Measurements from ENCODE around the gene TMEM95. TPM values are rescaled to one million over a fixed set of nuclear protein-coding genes. Genes with fewer than 3 reads are reported as not detected.
A peak's percentile ranks its signal among the peaks of the same experiment; 100 is the strongest.
"Not testable (repeated sequence)": the region's sequence is repeated elsewhere in the genome, so short reads cannot be mapped to it uniquely, and the experiment has no call there.

TMEM95 gene
- total RNA-seq, 6 experiments from 2014 or later: not detected

DNA sequence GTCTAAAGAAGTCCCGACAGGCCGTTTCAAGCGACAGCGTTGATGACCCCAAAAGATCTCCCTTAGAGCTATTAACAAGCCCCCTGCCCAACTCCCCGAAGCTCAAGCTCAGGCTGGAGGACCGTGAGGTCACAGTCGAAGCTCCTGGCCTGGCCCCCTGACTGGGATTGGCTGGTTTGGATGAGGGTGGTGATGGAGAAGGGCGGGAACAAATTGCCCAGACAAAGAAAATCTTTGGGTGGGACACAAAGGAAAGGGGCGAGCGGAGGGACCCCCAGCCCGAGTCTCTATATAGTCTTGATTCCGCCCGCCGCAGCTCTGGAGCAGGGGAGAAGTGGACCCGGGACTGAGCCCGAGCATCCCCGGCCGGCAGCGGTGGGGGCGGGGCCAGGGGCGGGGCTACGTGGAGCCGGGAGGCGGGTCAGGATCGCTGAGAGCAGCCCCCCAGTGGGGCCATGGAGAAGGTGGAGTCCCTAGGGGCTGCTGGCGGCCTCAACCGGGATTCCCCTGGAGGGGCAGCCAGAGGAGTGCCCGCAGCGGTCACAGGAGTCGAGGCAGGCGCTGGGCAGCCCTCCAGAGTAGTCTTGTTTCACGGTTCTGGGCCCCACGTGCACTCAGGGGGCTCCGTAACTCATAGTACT, 24.8 kb upstream of the TMEM95 start:
- Mint-ChIP-seq H3K27me3 (ENCODE audit: insufficient read depth) (peaks cover 5% of the 10 kb centered on the region), H3K4me1 (ENCODE audit: low read depth) (peaks cover 15% of the 10 kb centered on the region), H3K4me3 (peak overlapping the region; percentile 100), H3K36me3 (ENCODE audit: low read depth) (no peaks in the 10 kb centered on the region), H3K9me3 (no peaks in the 10 kb centered on the region), H3K27ac (peak overlapping the region; percentile 97)
- TF ChIP-seq, protein P1, sequence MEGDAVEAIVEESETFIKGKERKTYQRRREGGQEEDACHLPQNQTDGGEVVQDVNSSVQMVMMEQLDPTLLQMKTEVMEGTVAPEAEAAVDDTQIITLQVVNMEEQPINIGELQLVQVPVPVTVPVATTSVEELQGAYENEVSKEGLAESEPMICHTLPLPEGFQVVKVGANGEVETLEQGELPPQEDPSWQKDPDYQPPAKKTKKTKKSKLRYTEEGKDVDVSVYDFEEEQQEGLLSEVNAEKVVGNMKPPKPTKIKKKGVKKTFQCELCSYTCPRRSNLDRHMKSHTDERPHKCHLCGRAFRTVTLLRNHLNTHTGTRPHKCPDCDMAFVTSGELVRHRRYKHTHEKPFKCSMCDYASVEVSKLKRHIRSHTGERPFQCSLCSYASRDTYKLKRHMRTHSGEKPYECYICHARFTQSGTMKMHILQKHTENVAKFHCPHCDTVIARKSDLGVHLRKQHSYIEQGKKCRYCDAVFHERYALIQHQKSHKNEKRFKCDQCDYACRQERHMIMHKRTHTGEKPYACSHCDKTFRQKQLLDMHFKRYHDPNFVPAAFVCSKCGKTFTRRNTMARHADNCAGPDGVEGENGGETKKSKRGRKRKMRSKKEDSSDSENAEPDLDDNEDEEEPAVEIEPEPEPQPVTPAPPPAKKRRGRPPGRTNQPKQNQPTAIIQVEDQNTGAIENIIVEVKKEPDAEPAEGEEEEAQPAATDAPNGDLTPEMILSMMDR (IDR thresholded peaks at IDR 0.05): no peak
- peak; percentile 68 for DNase-seq

DNA sequence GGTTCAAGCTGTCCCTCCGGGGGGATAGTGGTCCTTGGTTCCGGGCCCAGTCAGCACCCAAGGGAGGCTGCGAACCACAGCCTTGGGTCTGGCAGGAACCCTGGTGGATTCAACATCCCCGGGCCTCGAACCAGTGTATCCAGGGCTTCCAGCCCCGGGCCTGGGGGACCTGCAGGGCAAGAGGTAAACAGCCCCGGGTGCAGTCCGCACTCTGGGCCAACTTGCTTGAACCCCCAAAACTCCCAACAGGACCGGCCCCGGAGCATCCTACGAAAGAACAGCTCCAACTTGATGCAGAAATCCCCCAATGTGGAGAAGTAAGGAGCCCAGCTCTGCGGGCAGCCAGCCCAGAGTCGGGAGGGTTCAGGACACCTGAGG, 24.3 kb upstream of the TMEM95 start:
- TF ChIP-seq, protein P1 (IDR thresholded peaks at IDR 0.05): no peak
- peak overlapping the region; percentile 100 for H3K4me3 Mint-ChIP-seq
- no peak for DNase-seq
- H3K4me1 Mint-ChIP-seq (ENCODE audit: low read depth): peaks cover 15% of the 10 kb centered on the region
- H3K27ac Mint-ChIP-seq: no peak overlapping the region
- H3K27me3 Mint-ChIP-seq (ENCODE audit: insufficient read depth): peaks cover 8% of the 10 kb centered on the region
- H3K36me3 Mint-ChIP-seq (ENCODE audit: low read depth): no peaks in the 10 kb centered on the region
- H3K9me3 Mint-ChIP-seq: no peaks in the 10 kb centered on the region

DNA sequence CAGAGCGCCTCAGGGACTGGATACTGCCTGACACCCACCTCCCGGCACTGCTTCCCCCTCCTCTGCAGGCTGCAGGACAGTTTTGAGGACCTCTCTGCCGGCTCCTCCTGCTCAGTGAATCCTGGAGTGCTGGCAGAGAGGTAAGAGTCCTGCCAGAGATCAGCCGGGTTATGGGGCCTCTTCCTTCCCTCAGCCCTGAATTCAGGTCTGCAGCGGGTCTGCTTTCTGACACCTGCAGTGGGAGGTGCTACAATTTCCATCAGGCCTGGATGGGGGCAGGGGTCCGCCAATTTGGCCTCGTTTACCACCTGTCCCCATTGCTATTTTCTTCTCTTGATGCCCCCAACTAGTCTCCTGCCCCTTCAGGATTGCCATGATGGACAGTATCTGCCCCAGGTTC, 22.8 kb upstream of the TMEM95 start:
- peaks cover 15% of the 10 kb centered on the region for H3K4me1 Mint-ChIP-seq (ENCODE audit: low read depth)
- H3K27ac Mint-ChIP-seq: no peak overlapping the region
- H3K4me3 Mint-ChIP-seq: no peak overlapping the region
- no peaks in the 10 kb centered on the region for H3K9me3 Mint-ChIP-seq
- TF ChIP-seq, protein P1 (IDR thresholded peaks at IDR 0.05): no peak
- DNase-seq: no peak
- no peaks in the 10 kb centered on the region for H3K36me3 Mint-ChIP-seq (ENCODE audit: low read depth)
- peaks cover 15% of the 10 kb centered on the region for H3K27me3 Mint-ChIP-seq (ENCODE audit: insufficient read depth)

DNA sequence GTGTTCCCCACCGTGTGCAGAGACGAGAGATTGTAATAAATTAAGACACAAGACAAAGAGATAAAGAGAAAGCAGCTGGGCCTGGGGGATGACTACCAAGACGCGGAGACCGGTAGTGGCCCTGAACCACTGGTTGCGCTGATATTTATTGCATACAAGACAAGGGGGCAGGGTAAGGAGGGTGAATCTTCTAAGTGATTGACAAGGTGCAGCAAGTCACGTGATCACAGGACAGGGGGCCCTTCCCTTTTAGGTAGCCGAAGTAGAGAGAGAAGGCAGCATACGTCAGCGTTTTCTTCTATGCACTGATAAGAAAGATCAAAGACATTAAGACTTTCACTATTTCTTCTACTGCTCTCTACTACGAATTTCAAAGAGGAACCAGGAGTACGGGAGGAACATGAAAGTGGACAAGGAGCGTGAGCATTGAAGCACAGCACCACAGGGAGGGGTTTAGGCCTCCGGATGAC, 22.3 kb upstream of the TMEM95 start:
- H3K36me3 Mint-ChIP-seq (ENCODE audit: low read depth); H3K27ac Mint-ChIP-seq; H3K4me3 Mint-ChIP-seq; H3K9me3 Mint-ChIP-seq; DNase-seq: not testable (repeated sequence)
- Mint-ChIP-seq H3K4me1 (ENCODE audit: low read depth) (peaks cover 14% of the 10 kb centered on the region), H3K27me3 (ENCODE audit: insufficient read depth) (peaks cover 18% of the 10 kb centered on the region)

- Mint-ChIP-seq H3K27ac (no peak overlapping the region), H3K4me1 (ENCODE audit: low read depth) (no peaks in the 10 kb centered on the region), H3K4me3 (no peak overlapping the region), H3K27me3 (ENCODE audit: insufficient read depth) (peaks cover 20% of the 10 kb centered on the region), H3K9me3 (no peaks in the 10 kb centered on the region), H3K36me3 (ENCODE audit: low read depth) (no peaks in the 10 kb centered on the region)
- DNase-seq: no peak
- TF ChIP-seq, protein P1 (IDR thresholded peaks at IDR 0.05): no peak
Measured at GRCh38 chr17:7334938-7335538, 19.9 kb upstream of the TMEM95 start.

DNA sequence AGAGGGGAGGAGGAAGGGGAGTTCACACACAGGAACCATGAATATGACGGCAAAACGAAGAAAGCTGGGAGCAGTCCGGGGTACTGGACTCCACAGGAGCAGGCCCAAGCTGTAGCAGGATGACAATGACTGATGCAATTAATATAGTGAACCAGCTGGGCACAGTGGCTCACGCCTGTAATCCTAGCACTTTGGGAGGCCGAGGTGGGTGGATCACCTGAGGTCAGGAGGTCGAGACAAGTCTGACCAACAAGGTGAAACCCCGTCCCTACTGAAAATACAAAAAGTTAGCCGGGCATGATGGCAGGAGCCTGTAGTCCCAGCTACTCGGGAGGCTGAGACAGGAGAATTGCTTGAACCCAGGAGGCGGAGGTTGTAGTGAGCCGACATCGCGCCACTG, 19.2 kb upstream of the TMEM95 start:
- H3K36me3 Mint-ChIP-seq (ENCODE audit: low read depth); H3K9me3 Mint-ChIP-seq; H3K4me1 Mint-ChIP-seq (ENCODE audit: low read depth); H3K27ac Mint-ChIP-seq; DNase-seq; H3K4me3 Mint-ChIP-seq: not testable (repeated sequence)
- peaks cover 20% of the 10 kb centered on the region for H3K27me3 Mint-ChIP-seq (ENCODE audit: insufficient read depth)
